HEK293 (cell line): ENCODE data around the gene EFCAB6.

Source experiments
- SCRT1 ChIP-seq: fragments of 450-650 bp; formaldehyde crosslinking; IDR thresholded peaks from 2 replicates; pipeline ENCODE4 v1.5.1; 2016; ENCODE audit warnings: missing biosample characterization, missing genetic modification characterization, borderline replicate concordance
- ZFP37 ChIP-seq: fragments of 450-650 bp; formaldehyde crosslinking; IDR thresholded peaks from 2 replicates; pipeline ENCODE4 v1.5.1; 2016; ENCODE audit warnings: missing biosample characterization, missing genetic modification characterization
- ZNF223 ChIP-seq: fragments of 450-650 bp; formaldehyde crosslinking; IDR thresholded peaks from 2 replicates; pipeline ENCODE4 v1.5.1; 2016; ENCODE audit warnings: missing biosample characterization, missing genetic modification characterization
- ZNF302 ChIP-seq: fragments of 450-650 bp; formaldehyde crosslinking; IDR thresholded peaks from 2 replicates; pipeline ENCODE4 v1.5.1; 2016; ENCODE audit warnings: missing biosample characterization, missing genetic modification characterization, low read depth
- ZNF366 ChIP-seq: fragments of 450-650 bp; formaldehyde crosslinking; conservative IDR thresholded peaks from 2 replicates; pipeline ENCODE4 v1.5.1; 2016; ENCODE audit warnings: missing biosample characterization, missing genetic modification characterization
- ZNF555 ChIP-seq: fragments of 450-650 bp; formaldehyde crosslinking; conservative IDR thresholded peaks from 2 replicates; pipeline ENCODE4 v1.5.1; 2017; ENCODE audit warnings: missing biosample characterization, mild to moderate bottlenecking, missing genetic modification characterization, inconsistent platforms
- ZNF558 ChIP-seq: fragments of 450-650 bp; formaldehyde crosslinking; IDR thresholded peaks from 2 replicates; pipeline ENCODE4 v1.5.1; 2016; ENCODE audit warnings: missing biosample characterization, missing genetic modification characterization
- ZNF792 ChIP-seq: fragments of 450-650 bp; formaldehyde crosslinking; IDR thresholded peaks from 2 replicates; pipeline ENCODE4 v1.5.1; 2016; ENCODE audit warnings: missing biosample characterization, missing genetic modification characterization
- ZSCAN23 ChIP-seq: fragments of 450-650 bp; formaldehyde crosslinking; IDR thresholded peaks from 2 replicates; pipeline ENCODE4 v1.5.1; 2016; ENCODE audit warnings: missing biosample characterization, missing genetic modification characterization
- TF ChIP-seq, protein P1 (sequence below): fragments of 450-650 bp; formaldehyde crosslinking; IDR thresholded peaks from 2 replicates; pipeline ENCODE4 v1.5.1; 2016; ENCODE audit warnings: missing biosample characterization, missing genetic modification characterization
- TF ChIP-seq, protein P2 (sequence below): fragments of 450-650 bp; formaldehyde crosslinking; IDR thresholded peaks from 2 replicates; pipeline ENCODE4 v1.5.1; 2016; ENCODE audit warnings: missing biosample characterization, missing genetic modification characterization

DNA sequence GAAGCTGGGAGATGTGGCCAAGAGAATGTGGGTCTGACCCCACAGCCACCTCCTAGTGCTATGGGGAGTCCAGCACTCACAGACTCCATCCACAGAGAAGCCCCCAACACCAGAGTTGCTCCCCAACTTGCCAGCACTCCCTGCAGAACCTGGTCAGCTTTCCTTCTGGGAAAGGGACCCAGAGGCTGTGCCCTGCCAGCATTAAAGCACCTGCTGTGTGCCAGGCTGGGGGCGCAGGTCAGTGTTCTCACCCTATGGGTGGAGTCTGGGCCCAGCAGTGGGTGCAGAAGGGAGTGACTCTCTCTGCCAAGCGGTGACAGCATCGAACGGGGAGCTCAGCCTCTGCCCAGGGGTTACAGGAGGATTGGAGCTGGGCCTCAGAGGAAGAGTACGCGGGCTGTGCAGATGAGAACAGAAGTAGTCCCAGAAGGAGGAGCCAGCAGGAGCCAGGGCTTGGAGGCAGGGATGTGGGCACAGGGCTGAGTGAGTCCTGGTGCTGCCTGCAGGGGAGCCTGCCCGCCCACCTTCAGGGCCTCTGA, 285.9 kb downstream of the EFCAB6 start:
- TF ChIP-seq, protein P1, sequence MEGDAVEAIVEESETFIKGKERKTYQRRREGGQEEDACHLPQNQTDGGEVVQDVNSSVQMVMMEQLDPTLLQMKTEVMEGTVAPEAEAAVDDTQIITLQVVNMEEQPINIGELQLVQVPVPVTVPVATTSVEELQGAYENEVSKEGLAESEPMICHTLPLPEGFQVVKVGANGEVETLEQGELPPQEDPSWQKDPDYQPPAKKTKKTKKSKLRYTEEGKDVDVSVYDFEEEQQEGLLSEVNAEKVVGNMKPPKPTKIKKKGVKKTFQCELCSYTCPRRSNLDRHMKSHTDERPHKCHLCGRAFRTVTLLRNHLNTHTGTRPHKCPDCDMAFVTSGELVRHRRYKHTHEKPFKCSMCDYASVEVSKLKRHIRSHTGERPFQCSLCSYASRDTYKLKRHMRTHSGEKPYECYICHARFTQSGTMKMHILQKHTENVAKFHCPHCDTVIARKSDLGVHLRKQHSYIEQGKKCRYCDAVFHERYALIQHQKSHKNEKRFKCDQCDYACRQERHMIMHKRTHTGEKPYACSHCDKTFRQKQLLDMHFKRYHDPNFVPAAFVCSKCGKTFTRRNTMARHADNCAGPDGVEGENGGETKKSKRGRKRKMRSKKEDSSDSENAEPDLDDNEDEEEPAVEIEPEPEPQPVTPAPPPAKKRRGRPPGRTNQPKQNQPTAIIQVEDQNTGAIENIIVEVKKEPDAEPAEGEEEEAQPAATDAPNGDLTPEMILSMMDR, result no peak
- TF ChIP-seq ZNF223 (tag by site-specific recombination) (no peak), ZSCAN23 (tag by site-specific recombination) (no peak), ZNF792 (tag by site-specific recombination) (no peak), ZNF558 (tag by site-specific recombination) (no peak), ZNF366 (tag by site-specific recombination) (no peak), ZNF302 (no peak), ZFP37 (tag by site-specific recombination) (no peak), ZNF555 (tag by site-specific recombination) (no peak), SCRT1 (tag by site-specific recombination) (no peak)
- TF ChIP-seq, protein P2, sequence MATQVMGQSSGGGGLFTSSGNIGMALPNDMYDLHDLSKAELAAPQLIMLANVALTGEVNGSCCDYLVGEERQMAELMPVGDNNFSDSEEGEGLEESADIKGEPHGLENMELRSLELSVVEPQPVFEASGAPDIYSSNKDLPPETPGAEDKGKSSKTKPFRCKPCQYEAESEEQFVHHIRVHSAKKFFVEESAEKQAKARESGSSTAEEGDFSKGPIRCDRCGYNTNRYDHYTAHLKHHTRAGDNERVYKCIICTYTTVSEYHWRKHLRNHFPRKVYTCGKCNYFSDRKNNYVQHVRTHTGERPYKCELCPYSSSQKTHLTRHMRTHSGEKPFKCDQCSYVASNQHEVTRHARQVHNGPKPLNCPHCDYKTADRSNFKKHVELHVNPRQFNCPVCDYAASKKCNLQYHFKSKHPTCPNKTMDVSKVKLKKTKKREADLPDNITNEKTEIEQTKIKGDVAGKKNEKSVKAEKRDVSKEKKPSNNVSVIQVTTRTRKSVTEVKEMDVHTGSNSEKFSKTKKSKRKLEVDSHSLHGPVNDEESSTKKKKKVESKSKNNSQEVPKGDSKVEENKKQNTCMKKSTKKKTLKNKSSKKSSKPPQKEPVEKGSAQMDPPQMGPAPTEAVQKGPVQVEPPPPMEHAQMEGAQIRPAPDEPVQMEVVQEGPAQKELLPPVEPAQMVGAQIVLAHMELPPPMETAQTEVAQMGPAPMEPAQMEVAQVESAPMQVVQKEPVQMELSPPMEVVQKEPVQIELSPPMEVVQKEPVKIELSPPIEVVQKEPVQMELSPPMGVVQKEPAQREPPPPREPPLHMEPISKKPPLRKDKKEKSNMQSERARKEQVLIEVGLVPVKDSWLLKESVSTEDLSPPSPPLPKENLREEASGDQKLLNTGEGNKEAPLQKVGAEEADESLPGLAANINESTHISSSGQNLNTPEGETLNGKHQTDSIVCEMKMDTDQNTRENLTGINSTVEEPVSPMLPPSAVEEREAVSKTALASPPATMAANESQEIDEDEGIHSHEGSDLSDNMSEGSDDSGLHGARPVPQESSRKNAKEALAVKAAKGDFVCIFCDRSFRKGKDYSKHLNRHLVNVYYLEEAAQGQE (tag by site-specific recombination), result no peak
